AG09309 (cell line): ENCODE measurements around the gene TGFB3.

ENCODE experiments used
- DNase-seq: peaks from one replicate; pipeline ENCODE4 v3.0.0-alpha.2; 2010; ENCODE audit warnings: low read depth
- H3K4me3 ChIP-seq: 2 replicates; pipeline ENCODE4 v1.5.1; 2011; ENCODE audit warnings: mild to moderate bottlenecking, low read depth, low read length, moderate library complexity; ENCODE audit not compliant: control insufficient read depth
- CTCF ChIP-seq: IDR thresholded peaks from 2 replicates; pipeline ENCODE4 v1.5.1; 2011; ENCODE audit warnings: mild to moderate bottlenecking, low read depth, low read length, inconsistent platforms; ENCODE audit not compliant: insufficient read depth, control insufficient read depth; ENCODE audit errors: missing control alignments

The TGFB3 gene

GRCh38 chr14:75982266-75983018 lies 647 bp upstream of the TGFB3 start:
- no peak for DNase-seq
- peak; percentile 73 for TF ChIP-seq CTCF
- peak overlapping the region; percentile 45 for H3K4me3 ChIP-seq

- H3K4me3 ChIP-seq, result peak overlapping the region; percentile 45
- no peak for DNase-seq
- TF ChIP-seq CTCF, result no peak
Observed at GRCh38 chr14:75980856-75981255, 939 bp downstream of the TGFB3 start.

- no peak for DNase-seq
- H3K4me3 ChIP-seq, result no peak overlapping the region; the same call in 1 of the 2 replicates
- no peak for TF ChIP-seq CTCF
Observed at GRCh38 chr14:75979648-75980565, 1.9 kb downstream of the TGFB3 start.

GRCh38 chr14:75979071-75979571 lies 2.7 kb downstream of the TGFB3 start:
- H3K4me3 ChIP-seq, result peak overlapping the region; percentile 6; the same call in 1 of the 2 replicates
- DNase-seq, result no peak
- TF ChIP-seq CTCF, result peak; percentile 83

GRCh38 chr14:75978249-75978731 lies 3.5 kb downstream of the TGFB3 start:
- no peak overlapping the region for H3K4me3 ChIP-seq
- no peak for DNase-seq
- no peak for TF ChIP-seq CTCF

GRCh38 chr14:75977582-75977943 lies 4.2 kb downstream of the TGFB3 start:
- TF ChIP-seq CTCF, result no peak

More at GRCh38 chr14:75977582-75977943, 4.2 kb downstream of the TGFB3 start:
- no peak for DNase-seq
- H3K4me3 ChIP-seq, result no peak overlapping the region
